HTR-8/SVneo (cell line): ENCODE data around the gene MORC1.
"Not testable (repeated sequence)": the region's sequence is repeated elsewhere in the genome, so short reads cannot be mapped to it uniquely, and the experiment has no call there.

ENCODE experiments used
- DNase-seq: peaks from one replicate; pipeline ENCODE4 v3.0.0; 2011; ENCODE audit warnings: low spot score, mixed read lengths; ENCODE audit not compliant: insufficient read length
- FAIRE-seq: peaks from 2 replicates; lab custom pipeline; 2011; peaks lifted over from hg19 to GRCh38; lab: Jason Lieb, UNC

Gene MORC1

DNA sequence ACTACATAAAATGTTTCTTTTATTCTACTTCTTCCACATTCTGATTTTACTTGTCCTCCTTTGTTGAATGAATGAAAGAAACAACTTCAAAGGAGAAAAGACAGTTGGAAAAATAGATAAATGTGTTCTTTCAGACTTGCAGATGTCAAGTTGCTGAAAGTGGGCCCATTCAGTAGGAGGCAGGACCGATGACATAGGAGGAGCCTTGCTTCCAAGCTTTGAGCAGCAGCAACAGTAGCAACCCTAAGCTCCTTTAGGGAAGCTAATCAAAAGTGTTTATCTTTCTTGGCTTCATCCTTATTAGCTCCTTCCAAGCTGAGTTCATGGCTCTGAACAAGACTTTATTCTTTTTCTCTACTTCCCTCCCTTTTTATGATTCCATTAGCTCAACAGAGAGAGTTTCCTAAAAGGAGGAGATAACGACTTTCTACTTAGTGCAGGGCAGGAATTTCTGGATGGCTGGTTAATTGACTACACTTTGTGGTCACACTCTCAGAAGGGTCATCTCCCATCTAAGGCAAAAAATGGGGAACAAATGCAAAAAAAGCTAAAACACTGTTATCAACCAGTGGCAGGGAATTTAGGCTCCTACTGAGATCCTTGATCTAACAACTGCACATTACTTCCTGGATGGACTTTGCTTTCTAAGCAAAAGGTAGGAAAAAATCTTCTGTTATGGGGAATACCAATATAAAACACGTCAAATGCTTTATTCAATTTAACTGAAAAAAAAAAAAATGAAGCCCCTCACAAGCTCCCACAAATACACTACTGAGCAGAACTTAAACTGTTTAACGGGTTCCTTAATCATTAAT is 4.8 kb downstream of the MORC1 start:
- DNase-seq = no peak
- no peak for FAIRE-seq

DNA sequence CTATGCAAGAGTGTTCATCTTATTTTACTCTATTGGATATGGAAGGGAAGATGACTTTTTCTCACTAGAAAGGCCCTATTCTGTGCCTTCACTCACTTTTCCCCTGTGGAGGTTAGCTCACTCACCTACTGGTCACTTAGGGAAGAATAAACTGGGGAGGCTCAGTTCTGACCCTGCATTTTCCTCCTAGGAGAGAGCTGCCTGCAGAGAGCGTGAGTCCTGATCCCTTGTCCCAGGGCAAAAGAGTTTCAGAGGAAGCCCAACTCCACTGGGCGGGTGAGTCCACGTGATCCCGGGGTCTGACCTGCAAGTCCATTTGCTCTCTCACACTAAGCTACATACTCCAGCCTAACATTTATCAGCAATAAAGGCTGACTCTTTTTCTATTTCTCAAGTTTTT is 8.4 kb downstream of the MORC1 start:
- no peak for DNase-seq
- FAIRE-seq = no peak

DNA sequence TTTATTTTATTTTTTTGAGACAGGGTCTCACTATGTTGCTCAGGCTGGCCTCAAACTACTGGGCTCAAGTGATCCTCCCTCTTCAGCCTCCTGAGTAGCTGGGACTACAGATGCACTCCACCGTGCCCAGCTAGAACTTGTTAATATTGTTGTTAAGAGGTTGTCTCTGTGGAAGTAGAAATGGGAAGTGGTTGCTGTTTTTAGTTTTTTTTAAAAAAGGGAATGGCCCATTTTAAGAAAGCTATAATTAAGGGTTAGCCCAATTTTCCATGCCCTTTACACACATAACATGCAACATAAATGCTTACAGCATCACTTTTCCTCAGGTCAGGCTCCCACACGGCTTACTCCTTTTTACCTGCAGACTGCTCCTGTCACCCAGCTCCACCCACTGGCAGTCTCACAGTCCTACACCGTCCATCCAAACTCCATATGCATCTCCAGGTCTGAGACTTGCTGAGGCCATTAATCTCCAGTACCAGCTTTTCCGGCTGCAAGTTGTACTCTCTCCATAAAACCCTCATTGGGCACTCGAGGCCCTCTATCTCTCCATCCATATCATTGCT is 19.8 kb downstream of the MORC1 start:
- DNase-seq = no peak
- no peak for FAIRE-seq

DNA sequence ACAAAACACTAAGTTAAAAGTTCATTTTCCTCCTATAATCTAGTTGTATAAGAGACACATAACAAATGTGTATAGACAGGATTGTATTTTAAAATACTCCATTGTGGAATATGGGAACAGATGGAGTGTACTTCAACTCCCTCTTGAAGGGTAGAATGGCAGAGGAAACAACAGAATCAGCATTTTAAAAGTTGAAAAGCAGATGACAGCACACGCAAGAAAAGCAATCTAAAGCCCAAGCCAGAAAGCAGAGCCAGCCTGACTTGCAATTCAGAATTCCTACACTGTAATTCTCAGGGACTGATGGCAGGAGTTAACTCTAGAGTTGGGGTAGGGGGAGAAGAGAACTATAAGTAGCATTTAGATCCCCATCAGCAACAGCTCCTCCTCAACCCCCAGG is 22.8 kb downstream of the MORC1 start:
- FAIRE-seq = no peak

DNA sequence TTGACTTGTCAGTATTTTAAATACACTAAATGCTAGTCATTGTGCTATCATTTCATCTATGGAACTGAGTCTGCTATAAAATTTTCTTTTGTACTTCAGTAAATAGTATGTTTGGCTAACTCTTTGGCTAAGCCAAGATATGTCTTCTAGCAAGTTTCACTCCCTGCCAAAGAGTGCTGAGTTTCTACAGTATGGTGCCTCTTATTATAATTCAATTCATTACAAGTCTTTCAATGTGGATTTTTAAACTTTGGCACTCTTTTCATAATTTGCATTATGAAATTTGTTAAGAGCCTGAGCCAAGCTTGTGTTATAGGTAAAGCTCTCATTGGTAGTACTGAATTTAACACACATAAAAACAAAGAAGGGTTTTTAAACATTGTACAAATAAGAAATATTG is 24.4 kb downstream of the MORC1 start:
- DNase-seq (no peak), FAIRE-seq (no peak)

More for the DNA sequence above, 22.8 kb downstream of the MORC1 start:
- no peak for DNase-seq

DNA sequence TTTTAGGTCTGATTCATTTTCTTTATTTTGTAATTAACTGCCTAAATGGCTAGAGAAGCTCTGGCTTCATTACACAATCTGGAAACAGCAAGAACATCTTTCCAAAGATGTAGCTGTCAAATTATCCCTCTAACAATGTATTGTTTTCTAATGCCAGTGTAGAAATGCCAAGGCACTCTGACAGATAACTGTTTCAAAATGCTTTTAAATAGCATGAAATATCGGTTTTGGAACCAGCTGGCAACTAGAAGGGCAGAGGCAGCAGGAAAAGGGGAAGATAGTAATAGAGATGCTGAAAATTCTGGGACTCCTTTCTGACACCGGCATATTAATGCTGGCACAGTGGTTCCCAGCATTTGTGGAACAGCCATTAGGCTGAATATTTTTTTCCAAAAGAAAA is 26.1 kb downstream of the MORC1 start:
- DNase-seq = no peak
- FAIRE-seq = no peak

DNA sequence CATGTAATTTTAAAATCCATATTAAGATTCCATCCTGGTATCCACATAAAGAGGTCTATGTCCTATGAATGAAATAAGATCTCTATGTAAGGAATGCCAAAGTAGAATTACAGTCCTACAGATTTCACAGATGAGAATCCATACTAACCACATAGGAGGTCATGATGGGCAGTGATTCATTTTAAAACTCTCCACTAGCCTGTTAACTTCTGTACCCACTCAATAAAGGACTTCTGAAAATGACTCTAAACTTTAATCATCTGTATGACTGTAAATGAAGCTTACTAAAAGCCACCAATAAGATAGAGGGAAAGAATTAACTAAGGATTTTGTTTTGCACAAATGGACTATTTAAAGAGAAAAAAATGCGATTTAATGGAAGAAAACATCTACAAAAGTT is 28.7 kb downstream of the MORC1 start:
- DNase-seq (no peak), FAIRE-seq (no peak)

DNA sequence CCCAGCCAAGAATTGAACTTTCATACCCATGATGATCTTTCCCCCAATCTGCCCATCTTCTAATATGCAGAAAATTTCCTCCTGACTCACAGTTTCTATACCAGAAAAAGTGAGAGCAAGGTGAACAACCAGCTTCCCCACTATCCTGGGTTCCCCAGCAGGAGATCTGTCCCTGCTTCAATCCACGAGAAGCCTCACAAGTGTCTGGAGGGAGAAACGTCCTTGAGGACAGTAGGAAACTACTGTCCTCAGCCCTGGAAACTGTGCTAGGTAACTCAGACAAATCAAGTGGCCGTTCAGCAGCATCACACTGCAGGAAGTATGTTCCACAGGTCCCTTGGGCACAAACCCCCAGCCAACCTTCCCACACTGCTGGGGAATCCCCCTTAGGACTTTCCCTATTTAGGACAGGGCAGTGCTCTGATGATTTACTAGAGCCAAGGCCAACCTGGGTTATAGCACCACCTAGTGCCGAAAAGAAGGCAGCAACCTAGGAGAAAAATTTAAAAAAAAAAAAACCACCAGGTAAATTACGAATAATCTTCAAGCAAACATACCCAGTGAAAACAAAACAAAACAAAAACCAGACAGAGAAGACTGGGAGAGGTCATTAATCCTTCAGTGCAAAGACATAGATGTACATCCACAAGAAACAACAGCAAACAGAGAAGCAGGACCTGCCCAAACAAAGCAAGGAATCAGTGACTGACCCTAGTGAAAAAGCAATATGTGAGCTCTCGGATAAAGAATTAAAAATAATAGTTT is 36.0 kb downstream of the MORC1 start:
- no peak for FAIRE-seq
- DNase-seq = peak; percentile 6

DNA sequence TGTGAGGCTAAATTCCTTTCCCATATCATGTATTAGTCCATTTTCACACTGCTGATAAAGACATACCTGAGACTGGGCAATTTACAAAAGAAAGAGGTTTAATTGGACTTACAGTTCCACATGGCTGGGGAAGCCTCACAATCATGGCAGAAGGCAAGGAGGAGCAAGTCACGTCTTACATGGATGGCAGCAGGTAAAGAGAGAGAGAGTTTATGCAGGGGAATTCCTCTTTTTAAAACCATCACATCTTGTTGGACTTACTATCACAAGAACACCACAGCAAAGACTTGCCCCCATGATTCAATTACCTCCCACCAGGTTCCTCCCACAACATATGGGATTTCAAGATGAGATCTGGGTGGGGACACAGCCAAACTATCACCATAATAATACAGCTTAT is 37.8 kb downstream of the MORC1 start:
- DNase-seq, FAIRE-seq: not testable (repeated sequence)

DNA sequence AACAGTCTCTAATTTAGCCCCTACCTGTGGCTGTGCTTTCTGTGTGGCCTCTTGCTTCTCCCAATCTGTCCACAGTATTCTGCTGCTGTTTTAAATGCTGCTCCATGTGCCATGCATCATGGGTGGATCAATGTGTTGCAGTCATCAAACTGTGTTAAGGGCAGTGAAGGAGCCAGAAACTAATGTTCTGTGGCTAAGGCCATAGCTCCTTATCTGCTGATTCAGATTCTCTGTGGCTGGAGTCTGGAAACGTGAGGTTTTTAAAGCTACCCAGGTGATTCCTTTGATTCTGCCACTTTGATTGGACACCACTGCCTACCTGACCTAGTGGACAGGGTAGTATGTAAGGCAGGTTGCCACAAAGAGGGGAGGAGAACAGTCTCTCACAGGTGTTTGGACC is 44.8 kb downstream of the MORC1 start:
- no peak for FAIRE-seq

DNA sequence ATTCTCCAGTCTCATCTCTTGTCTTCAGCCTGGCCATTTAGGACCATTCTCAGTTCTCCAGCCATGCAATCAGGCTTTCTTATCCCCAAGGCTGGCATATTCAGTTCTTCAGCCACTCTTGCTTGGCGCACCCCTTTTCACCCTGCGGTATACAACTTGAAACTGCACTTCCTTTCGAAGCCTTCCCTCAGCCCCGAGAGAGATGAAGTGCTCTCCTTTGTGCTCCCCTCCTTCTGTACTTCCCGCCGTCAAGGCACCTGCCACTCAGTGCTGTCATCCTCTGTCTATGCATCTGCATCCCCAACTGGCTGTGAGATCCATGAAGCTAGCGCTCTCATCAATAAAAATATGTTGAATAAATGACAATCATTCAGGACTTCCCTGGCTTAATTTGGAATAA is 45.7 kb downstream of the MORC1 start:
- no peak for DNase-seq
- no peak for FAIRE-seq

More for the DNA sequence above, 44.8 kb downstream of the MORC1 start:
- DNase-seq = no peak

DNA sequence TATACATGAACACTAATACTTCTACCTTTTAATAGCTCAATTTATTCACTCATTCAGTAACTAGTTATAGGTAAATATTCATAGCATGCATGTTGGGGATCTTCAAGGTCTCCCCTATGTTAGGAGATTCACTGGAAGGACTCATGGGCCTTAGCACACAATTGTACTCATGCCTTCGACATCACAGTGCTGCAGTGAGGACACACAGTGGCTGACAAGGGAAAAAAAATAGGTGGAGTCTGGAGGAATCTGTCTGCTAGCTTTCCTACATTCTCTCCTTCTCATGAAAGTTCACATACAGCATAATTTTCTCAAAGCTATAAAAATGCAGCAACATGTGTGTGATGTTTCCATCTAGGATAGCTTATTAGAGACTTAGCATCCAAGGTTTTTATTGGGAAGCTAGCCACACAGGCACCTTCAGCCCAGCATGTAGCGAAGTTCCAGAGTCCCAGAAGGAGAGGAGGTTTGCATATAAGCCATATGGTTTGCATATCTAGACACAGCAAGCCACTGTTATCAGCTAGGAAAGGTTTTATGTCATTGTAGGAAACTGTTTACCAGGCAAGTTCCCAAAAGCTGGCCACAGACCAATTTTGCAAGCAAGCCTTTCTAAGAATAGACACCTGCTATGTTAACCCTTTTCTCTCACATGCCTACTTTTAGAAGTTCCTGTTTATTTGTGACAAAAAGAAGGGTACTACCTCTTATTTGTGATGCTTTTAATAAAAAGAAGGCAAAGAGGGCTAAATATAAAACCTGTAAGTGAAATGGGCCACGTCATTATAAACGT is 46.4 kb downstream of the MORC1 start:
- FAIRE-seq (no peak), DNase-seq (no peak)

DNA sequence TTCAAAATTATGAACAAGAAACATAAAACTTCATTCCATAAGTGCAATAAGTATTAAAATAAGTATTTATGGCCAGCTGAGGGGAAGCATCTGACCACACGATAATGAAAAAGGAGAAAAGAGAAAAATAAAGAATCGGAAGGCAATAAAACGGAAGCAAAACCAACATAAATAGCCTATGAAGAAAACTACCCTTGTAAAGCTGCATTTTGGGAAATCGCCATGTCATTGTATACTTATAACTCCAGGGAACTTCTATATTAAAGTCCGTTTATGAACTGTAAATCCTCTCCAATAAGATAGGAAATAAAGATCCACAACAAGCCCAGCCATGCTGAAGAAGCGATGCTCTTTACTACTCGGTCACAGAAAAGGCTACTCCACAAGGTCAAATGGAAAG is 47.7 kb downstream of the MORC1 start:
- no peak for DNase-seq
- FAIRE-seq = no peak

DNA sequence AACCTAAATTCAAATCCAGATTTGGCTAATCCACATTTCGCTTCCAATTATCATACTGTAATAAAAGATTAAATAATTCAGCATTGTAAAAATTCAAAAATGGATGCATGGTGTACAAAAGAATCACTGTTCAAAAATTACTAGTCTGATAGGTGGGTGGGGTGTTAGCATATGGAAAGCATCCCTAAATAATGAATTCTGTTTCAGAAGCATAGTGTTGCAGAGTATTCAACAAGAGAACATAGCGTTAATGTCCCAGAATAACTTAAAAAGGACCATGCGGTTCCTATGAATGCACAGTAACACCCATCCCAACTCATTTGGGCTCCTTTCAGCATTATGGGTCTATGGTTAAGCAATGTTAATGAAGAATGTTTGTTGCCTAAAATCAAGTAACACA is 51.1 kb downstream of the MORC1 start:
- no peak for DNase-seq
- no peak for FAIRE-seq

DNA sequence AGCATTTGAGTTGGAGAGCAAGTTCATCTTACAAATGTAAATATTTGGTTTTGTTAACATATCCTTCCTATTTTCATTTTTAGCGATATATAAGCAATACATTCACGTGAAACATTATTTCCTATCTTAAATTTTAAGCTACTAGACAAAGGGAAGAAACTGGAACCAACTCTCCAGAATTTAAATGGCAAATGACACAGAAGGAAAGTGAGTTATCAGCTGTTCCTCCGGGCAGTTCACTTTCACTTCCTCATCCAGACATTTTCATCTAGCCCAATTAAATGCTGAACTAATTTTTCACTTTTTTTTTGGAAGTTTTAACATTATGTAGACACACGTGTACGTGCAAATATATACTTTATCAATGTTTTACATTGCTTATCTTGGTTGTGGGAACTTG is 58.7 kb downstream of the MORC1 start:
- DNase-seq (no peak), FAIRE-seq (no peak)

DNA sequence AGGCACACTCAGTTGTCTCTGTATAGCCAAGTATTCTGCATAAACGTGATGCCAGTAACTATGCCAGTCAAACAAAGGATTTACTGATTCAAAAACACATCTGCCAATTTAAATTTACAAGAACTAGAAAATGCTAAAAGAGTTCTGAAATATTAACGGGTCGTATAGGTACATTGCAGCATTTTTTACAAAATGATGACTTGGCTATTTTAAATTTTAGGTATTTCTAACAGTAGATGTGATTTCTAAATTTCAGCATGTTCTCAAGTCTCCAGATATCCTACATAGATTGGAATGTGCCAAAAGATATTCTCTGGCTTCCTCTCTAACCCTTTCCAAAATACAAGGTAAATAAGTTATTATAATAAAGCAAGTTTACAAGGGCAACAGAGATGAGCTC is 60.3 kb downstream of the MORC1 start:
- no peak for FAIRE-seq

DNA sequence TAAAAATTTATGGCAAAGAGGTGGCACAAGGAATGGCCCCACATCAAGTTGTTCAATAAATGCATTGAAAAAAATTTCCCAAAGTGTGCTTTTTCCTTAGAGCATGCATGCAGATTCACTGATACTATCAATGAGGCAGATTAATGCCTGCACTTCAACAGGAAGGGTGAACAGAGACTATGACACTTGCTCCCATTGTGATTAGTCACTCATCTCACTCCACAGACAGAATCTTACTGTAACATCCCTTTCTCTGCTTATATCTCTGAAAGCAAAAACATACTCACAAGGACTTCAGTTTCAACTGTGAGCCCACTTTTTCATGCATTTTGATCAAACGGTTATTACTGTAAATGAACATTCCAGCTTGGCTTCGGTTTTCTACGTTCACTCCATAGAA is 60.9 kb downstream of the MORC1 start:
- FAIRE-seq (no peak), DNase-seq (no peak)

More for the DNA sequence above, 60.3 kb downstream of the MORC1 start:
- no peak for DNase-seq

DNA sequence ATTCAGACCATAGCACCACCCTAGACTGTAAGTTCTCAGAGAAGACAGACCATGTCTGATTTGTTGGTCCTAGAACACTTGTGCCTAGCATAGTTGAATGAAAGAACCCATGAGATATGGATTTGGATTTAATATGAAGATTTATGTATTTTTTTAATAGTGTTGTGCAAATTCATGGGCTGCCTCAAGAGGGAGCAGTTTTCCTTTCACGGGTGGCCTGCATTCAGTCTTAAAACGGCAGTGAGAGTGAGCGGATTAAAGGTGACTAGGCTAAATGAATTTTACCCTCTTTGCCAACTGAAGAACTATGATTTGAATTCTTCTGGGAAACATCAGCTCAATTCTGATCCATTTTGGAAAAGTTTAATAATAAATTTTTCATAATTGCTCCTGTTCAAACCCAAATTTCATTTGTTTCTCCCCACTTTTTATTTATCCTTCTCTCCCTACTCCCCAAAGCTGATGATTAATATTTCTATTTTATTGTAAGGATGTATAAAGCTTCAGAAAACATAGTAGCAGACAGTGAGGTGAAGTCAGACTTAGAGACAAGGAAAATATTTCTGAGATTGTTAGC is 67.3 kb downstream of the MORC1 start:
- FAIRE-seq (no peak), DNase-seq (peak; percentile 5)

DNA sequence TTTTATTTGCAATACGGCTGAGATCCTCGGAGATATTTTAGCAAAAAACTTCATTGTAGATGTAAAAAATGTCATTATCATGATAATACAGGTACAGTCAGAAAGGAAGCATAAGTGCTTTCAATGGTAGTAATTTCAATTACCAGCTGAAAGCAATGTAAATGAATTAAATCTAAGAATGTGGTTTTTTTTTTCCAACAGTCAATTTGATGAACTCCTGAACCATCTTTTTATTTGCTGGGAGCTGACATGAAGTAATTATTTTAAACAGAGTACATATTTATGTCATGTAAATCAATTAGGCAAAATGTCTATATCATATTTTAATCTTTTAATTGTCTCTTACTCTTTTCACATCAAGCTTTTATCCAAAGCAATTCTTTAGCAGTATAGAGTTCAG is 70.6 kb downstream of the MORC1 start:
- DNase-seq (no peak), FAIRE-seq (no peak)
